ENCODE results near the gene PLA2R1. TPM values are rescaled to one million over a fixed set of nuclear protein-coding genes. Genes with fewer than 3 reads are reported as not detected.

The PLA2R1 gene
- polyA plus RNA-seq, 1 donor from 2014 or later, result 0.69 TPM

- Histone ChIP-seq H3K79me2 (replicated peaks; ENCODE audit: insufficient read depth, low read length) (no peaks in the 10 kb centered on the region), H3K9me3 (ENCODE audit: low read length) (no peaks in the 10 kb centered on the region), H3K4me2 (ENCODE audit: low read length) (no peak overlapping the region), H3K9me2 (ENCODE audit: insufficient read depth, low read length) (no peaks in the 10 kb centered on the region), H3F3A (ENCODE audit: insufficient read depth, low read length, poor library complexity, severe bottlenecking) (no peaks in the 10 kb centered on the region), H3K36me3 (ENCODE audit: insufficient read depth, low read length) (no peaks in the 10 kb centered on the region), H3K27me3 (ENCODE audit: insufficient read depth, low read depth, low read length) (peaks cover 2% of the 10 kb centered on the region), H3K27ac (ENCODE audit: low read length) (no peak overlapping the region), H4K20me1 (ENCODE audit: insufficient read depth) (no peaks in the 10 kb centered on the region), H3K4me3 (ENCODE audit: low read length) (no peak overlapping the region), H3K9ac (ENCODE audit: low read length) (no peak overlapping the region), H2AFZ (ENCODE audit: low read depth, low read length) (no peak overlapping the region)
- no peak for TF ChIP-seq REST (IDR thresholded peaks at IDR 0.05; ENCODE audit: borderline replicate concordance)
- TF ChIP-seq SMC3 (conservative IDR thresholded peaks at IDR 0.05; ENCODE audit: poor library complexity), result no peak
- no peak for TF ChIP-seq EP300 (conservative IDR thresholded peaks at IDR 0.05; ENCODE audit: poor library complexity, severe bottlenecking)
- no peak for TF ChIP-seq MXI1 (conservative IDR thresholded peaks at IDR 0.05; ENCODE audit: poor library complexity, severe bottlenecking)
- TF ChIP-seq RAD21 (conservative IDR thresholded peaks at IDR 0.05), result no peak
- TF ChIP-seq POLR2AphosphoS5 (IDR thresholded peaks at IDR 0.05), result no peak
- TF ChIP-seq TAF1 (IDR thresholded peaks at IDR 0.05; ENCODE audit: low read depth), result no peak
- TF ChIP-seq EZH2 (IDR thresholded peaks at IDR 0.05; ENCODE audit: borderline replicate concordance, insufficient read depth, low read length, poor library complexity, severe bottlenecking), result no peak
- TF ChIP-seq, protein P1, sequence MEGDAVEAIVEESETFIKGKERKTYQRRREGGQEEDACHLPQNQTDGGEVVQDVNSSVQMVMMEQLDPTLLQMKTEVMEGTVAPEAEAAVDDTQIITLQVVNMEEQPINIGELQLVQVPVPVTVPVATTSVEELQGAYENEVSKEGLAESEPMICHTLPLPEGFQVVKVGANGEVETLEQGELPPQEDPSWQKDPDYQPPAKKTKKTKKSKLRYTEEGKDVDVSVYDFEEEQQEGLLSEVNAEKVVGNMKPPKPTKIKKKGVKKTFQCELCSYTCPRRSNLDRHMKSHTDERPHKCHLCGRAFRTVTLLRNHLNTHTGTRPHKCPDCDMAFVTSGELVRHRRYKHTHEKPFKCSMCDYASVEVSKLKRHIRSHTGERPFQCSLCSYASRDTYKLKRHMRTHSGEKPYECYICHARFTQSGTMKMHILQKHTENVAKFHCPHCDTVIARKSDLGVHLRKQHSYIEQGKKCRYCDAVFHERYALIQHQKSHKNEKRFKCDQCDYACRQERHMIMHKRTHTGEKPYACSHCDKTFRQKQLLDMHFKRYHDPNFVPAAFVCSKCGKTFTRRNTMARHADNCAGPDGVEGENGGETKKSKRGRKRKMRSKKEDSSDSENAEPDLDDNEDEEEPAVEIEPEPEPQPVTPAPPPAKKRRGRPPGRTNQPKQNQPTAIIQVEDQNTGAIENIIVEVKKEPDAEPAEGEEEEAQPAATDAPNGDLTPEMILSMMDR (IDR thresholded peaks at IDR 0.05; ENCODE audit: poor library complexity, severe bottlenecking), result no peak
These were observed 6.5 kb upstream of the PLA2R1 start for GRCh38 chr2:160068906-160069305.

DNA sequence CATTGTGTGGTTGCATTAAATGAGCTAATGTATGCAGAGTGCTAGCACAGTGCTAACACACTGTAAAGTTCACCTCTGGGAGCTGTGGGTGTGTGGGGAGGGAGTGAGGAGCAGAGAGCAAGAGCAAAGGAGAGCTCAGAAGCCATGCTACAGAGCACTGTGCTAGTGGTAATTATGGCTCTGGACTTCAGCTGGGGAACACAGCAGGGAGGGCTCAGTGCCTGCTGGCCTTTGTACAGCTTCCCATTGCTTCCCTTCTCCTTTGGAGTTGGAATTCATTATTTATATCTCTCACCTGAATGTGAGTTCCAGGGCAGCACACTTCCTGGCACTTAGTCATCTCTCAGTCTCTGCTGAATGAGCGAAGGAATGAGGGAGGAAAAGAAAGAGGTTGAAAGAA, 2.5 kb upstream of the PLA2R1 start:
- Histone ChIP-seq H3K27me3 (ENCODE audit: insufficient read depth, low read depth, low read length) (peaks cover 37% of the 10 kb centered on the region), H3F3A (ENCODE audit: insufficient read depth, low read length, poor library complexity, severe bottlenecking) (no peaks in the 10 kb centered on the region), H3K79me2 (replicated peaks; ENCODE audit: insufficient read depth, low read length) (no peaks in the 10 kb centered on the region), H4K20me1 (ENCODE audit: insufficient read depth) (no peaks in the 10 kb centered on the region), H3K9me3 (ENCODE audit: low read length) (no peaks in the 10 kb centered on the region), H3K36me3 (ENCODE audit: insufficient read depth, low read length) (no peaks in the 10 kb centered on the region), H3K9ac (ENCODE audit: low read length) (no peak overlapping the region), H3K9me2 (ENCODE audit: insufficient read depth, low read length) (no peaks in the 10 kb centered on the region), H3K4me3 (ENCODE audit: low read length) (no peak overlapping the region), H3K4me2 (ENCODE audit: low read length) (no peak overlapping the region), H2AFZ (ENCODE audit: low read depth, low read length) (no peak overlapping the region), H3K27ac (ENCODE audit: low read length) (no peak overlapping the region)
- TF ChIP-seq RAD21 (conservative IDR thresholded peaks at IDR 0.05) (no peak), POLR2AphosphoS5 (IDR thresholded peaks at IDR 0.05) (no peak), SMC3 (conservative IDR thresholded peaks at IDR 0.05; ENCODE audit: poor library complexity) (no peak), MXI1 (conservative IDR thresholded peaks at IDR 0.05; ENCODE audit: poor library complexity, severe bottlenecking) (no peak), TAF1 (IDR thresholded peaks at IDR 0.05; ENCODE audit: low read depth) (no peak), REST (IDR thresholded peaks at IDR 0.05; ENCODE audit: borderline replicate concordance) (no peak), EZH2 (IDR thresholded peaks at IDR 0.05; ENCODE audit: borderline replicate concordance, insufficient read depth, low read length, poor library complexity, severe bottlenecking) (no peak), EP300 (conservative IDR thresholded peaks at IDR 0.05; ENCODE audit: poor library complexity, severe bottlenecking) (no peak)
- TF ChIP-seq, protein P1 (IDR thresholded peaks at IDR 0.05; ENCODE audit: poor library complexity, severe bottlenecking), result no peak

Measured in neural cell (in vitro differentiated cells).